Colonic mucosa (tissue), 4 donors: ENCODE data around the gene HAUS7. TPM values are rescaled to one million over a fixed set of nuclear protein-coding genes. Genes with fewer than 3 reads are reported as not detected.
"Not testable (repeated sequence)": the region's sequence is repeated elsewhere in the genome, so short reads cannot be mapped to it uniquely, and the experiment has no call there.

Experiments used
- DNase-seq: peaks from one replicate; pipeline ENCODE4 v3.0.0-alpha.2; 2020
- H3K27ac ChIP-seq: fragments of 200-600 bp; one replicate; pipeline ENCODE4 v1.8.0; 2021
- H3K27me3 ChIP-seq: fragments of 200-600 bp; one replicate; pipeline ENCODE4 v1.8.0; 2021
- H3K36me3 ChIP-seq: fragments of 200-600 bp; one replicate; pipeline ENCODE4 v1.8.0; 2021
- H3K4me1 ChIP-seq: fragments of 200-600 bp; one replicate; pipeline ENCODE4 v1.8.0; 2021; ENCODE audit warnings: mild to moderate bottlenecking
- H3K4me3 ChIP-seq: fragments of 200-600 bp; one replicate; pipeline ENCODE4 v1.8.0; 2021
- H3K9ac ChIP-seq, 2 donors: one replicate each; pipeline ENCODE4 v1.7.0; 2013; ENCODE audit warnings: control low read depth in 2 of 2, low read depth in 2 of 2, low read length in 2 of 2
- H3K9me3 ChIP-seq: fragments of 200-600 bp; one replicate; pipeline ENCODE4 v1.8.0; 2021
- intact Hi-C: fragments of 100-400 bp; cut with DNase I; formaldehyde crosslinking; loops from one replicate; pipeline ENCODE4 v1.14.1; 2022
- total RNA-seq, 2 donors: library from RNA; stranded (reverse); fragmentation: NEBNext Ultra II Directional in 1 of 2; extraction: Animal tissue kit (Norgen Biotek cat#: 25700) in 1 of 2; gene quantifications; one replicate each; pipeline ENCODE4 v1.2.1, GENCODE V29; 2021
- TF ChIP-seq, protein P1 (sequence below): fragments of 200-600 bp; IDR thresholded peaks from one replicate; pipeline ENCODE4 v1.8.0; 2022; ENCODE audit warnings: antibody characterized with exemption, mild to moderate bottlenecking
- donor health status: healthy.
- donor health status: DM: no; HTN: no; CAD: no.
- donor health status: DM: no; HTN: no; CAD: no.

The HAUS7 gene
- total RNA-seq, 2 donors from 2014 or later, result 18.9 to 47.8 TPM

DNA sequence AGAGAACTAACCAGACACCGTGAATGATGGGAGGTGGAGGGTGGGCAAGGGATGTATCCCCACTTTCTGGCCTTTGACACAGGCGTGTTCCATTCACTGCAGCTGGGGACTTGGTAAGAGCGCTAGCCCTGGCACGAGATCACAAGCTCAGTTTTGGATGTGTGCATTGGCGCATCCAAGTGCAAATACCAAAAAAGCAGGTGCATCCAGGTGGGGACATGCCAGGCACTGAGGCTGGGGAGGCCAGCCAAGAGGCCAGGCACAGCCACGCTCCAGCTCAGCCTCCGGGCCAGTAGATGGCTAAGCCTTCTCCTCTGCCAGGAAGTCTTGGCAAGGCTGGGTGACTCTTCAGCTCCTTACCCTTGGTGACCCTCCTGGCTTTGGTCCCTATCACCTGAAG is 63.5 kb downstream of the HAUS7 start:
- intact Hi-C loops, result no loop called here
- H3K4me1 ChIP-seq, result no peaks in the 10 kb centered on the region
- H3K36me3 ChIP-seq, result no peaks in the 10 kb centered on the region
- H3K9me3 ChIP-seq, result no peaks in the 10 kb centered on the region
- TF ChIP-seq, protein P1, sequence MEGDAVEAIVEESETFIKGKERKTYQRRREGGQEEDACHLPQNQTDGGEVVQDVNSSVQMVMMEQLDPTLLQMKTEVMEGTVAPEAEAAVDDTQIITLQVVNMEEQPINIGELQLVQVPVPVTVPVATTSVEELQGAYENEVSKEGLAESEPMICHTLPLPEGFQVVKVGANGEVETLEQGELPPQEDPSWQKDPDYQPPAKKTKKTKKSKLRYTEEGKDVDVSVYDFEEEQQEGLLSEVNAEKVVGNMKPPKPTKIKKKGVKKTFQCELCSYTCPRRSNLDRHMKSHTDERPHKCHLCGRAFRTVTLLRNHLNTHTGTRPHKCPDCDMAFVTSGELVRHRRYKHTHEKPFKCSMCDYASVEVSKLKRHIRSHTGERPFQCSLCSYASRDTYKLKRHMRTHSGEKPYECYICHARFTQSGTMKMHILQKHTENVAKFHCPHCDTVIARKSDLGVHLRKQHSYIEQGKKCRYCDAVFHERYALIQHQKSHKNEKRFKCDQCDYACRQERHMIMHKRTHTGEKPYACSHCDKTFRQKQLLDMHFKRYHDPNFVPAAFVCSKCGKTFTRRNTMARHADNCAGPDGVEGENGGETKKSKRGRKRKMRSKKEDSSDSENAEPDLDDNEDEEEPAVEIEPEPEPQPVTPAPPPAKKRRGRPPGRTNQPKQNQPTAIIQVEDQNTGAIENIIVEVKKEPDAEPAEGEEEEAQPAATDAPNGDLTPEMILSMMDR, result no peak
- H3K27me3 ChIP-seq, result peaks cover 10% of the 10 kb centered on the region
- DNase-seq, result no peak
- no peak overlapping the region for H3K4me3 ChIP-seq
- no peak overlapping the region for H3K9ac ChIP-seq
- H3K27ac ChIP-seq, result no peak overlapping the region

DNA sequence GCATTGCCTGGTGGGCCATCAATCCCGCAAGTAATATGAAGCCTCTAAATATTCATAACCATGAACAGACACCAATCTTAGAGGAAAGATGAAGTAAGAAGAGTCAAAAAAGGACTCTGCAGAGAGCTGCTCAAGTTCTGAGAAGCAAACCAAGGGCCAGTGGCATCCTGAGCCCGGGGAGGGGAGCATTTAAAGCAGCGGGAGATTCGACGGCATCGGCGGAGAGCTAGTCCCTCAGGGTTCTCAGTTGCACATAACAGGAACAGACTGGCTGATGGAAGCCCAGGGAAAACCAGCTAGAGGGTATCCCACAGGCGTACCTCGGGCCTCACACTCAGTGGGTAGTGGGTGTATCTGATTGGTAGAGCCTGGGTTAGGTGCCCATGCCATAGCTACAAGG is 64.4 kb downstream of the HAUS7 start:
- no peak for DNase-seq
- TF ChIP-seq, protein P1, result no peak
- no peaks in the 10 kb centered on the region for H3K4me1 ChIP-seq
- H3K27me3 ChIP-seq, result peaks cover 2% of the 10 kb centered on the region
- H3K27ac ChIP-seq, result no peak overlapping the region
- no peak overlapping the region for H3K9ac ChIP-seq
- H3K4me3 ChIP-seq, result no peak overlapping the region
- H3K9me3 ChIP-seq, result no peaks in the 10 kb centered on the region
- H3K36me3 ChIP-seq, result no peaks in the 10 kb centered on the region
- intact Hi-C loops, result no loop called here

DNA sequence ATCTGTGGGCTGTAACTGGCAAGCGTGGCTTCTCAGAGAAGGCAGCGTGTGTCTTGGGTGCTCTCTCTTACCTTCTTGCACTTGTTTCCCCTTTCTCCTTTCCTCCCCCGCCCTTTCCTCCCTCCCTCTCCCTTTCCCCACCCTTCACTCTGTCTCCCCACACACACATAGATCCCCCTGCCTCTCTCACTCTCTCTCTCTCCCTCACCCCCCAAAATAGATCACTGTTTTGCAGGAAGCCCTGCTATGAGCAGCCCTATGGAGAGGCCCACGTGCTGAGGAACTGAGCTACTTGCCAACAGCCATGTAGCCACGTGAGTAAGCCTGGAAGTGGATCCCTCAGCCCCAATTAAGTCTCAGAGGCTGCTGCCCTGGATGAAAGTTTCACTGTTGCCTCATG is 65.0 kb downstream of the HAUS7 start:
- intact Hi-C loops, result no loop called here
- DNase-seq, result no peak
- Histone ChIP-seq H3K4me1 (no peaks in the 10 kb centered on the region), H3K27ac (no peak overlapping the region), H3K9ac (no peak overlapping the region), H3K4me3 (no peak overlapping the region), H3K27me3 (no peaks in the 10 kb centered on the region), H3K36me3 (no peaks in the 10 kb centered on the region), H3K9me3 (no peaks in the 10 kb centered on the region)
- TF ChIP-seq, protein P1, result no peak

DNA sequence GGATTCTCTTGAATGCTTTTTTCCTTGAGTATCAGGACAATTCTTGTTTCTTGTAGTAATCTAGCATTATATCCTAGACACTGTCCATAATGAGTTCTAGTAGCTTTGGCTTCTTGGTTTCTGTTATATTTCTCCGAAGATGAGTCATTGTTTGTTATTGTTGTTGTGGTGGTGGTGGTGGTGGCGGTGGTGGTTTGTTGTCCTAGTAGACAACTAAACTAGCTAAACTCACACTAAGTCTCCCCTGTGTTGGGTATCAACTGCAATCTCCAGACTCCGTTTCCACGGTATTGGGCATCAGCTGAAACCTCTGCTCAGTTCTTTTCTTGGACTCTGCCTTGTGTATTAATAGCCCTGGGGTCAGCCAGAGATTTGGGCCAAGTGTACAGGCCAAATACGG is 66.0 kb downstream of the HAUS7 start:
- H3K9me3 ChIP-seq, H3K4me1 ChIP-seq, H3K9ac ChIP-seq, H3K4me3 ChIP-seq, DNase-seq, H3K27me3 ChIP-seq, intact Hi-C loops, H3K27ac ChIP-seq, H3K36me3 ChIP-seq: not testable (repeated sequence)

DNA sequence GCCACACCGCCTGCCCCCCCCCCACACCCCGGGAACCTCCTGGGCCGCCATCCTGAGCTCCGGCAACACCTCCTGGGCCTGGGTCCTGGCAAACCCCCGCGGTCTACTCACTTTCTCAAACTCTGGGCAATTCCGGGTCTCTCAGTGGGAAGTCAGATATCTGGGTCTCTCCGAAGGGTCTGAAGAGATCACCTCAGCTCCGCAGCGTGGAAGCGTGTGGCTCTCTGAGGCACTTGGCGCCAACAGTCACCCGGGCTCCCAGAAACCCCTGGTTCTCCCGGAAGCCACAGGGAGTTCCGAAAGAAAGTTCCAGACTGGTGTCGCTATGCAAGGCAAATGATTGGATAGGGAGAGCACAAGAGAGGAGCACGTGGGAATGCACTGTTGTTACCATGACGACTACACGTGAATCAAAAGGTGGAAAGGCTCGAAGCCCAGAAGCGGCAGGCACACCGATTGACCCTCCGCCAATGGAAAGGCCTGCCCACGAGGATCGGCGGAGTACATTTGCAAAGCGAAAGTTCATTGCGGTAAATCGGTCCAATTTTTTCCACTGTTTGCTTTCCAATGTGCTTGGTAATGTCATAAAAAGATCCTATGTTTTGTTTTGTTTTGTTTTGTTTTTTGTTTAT is 69.1 kb downstream of the HAUS7 start, which contains the start of gene PNMA6E:
Gene PNMA6E, minus strand, starts transcription at position 218 of the 632 bp plus-strand sequence. CDS start 2,501 bp downstream, outside the sequence.
- H3K9ac ChIP-seq, result no peak within 1 kb of the TSS
- no peaks in the 10 kb centered on the region for H3K9me3 ChIP-seq
- no peaks in the 10 kb centered on the region for H3K4me1 ChIP-seq
- no peak within 1 kb of the TSS for H3K4me3 ChIP-seq
- intact Hi-C loops, result no loop called here
- H3K27me3 ChIP-seq, result no peaks in the 10 kb centered on the region
- H3K36me3 ChIP-seq, result no peaks in the 10 kb centered on the region
- H3K27ac ChIP-seq, result no peak within 1 kb of the TSS
- no peak for DNase-seq
- TF ChIP-seq, protein P1, result no peak
